Adrenal gland (tissue), 12 donors: Measurements from ENCODE around the gene APEX2. TPM values are rescaled to one million over a fixed set of nuclear protein-coding genes. Genes with fewer than 3 reads are reported as not detected.

Experiments
- DNase-seq, 7 donors: peaks; one replicate each; pipeline ENCODE4 v3.0.0-alpha.2; 2019 to 2020
- H3K27ac ChIP-seq, 5 donors: fragments of 200-600 bp; sonication (generic) in 4 of 5; 1 replicate in 3 of 5; 2 replicates in 2 of 5; pipeline versions ENCODE4 v1.5.1 to v1.8.0; 2016 to 2020; ENCODE audit warnings: mild to moderate bottlenecking in 1 of 5
- H3K27me3 ChIP-seq: fragments of 200-600 bp; 2 replicates; pipeline ENCODE4 v1.8.0; 2021
- H3K36me3 ChIP-seq, 2 donors: fragments of 200-600 bp; replicated peaks in 1 of 2; 1 replicate in 1 of 2; 2 replicates in 1 of 2; pipeline versions ENCODE4 v1.5.1 to v1.8.0; 2018 to 2022
- H3K4me1 ChIP-seq, 2 donors: fragments of 200-600 bp; replicated peaks in 1 of 2; 1 replicate in 1 of 2; 2 replicates in 1 of 2; pipeline versions ENCODE4 v1.5.1 to v1.8.0; 2018 to 2021
- H3K4me3 ChIP-seq, 4 donors: fragments of 200-600 bp; sonication (generic) in 3 of 4; one replicate each; pipeline ENCODE4 v1.5.1; 2016 to 2018
- H3K9me3 ChIP-seq, 3 donors: fragments of 200-600 bp; sonication (generic) in 1 of 3; replicated peaks in 1 of 3; 1 replicate in 2 of 3; 2 replicates in 1 of 3; pipeline versions ENCODE4 v1.5.1 to v1.8.0; 2016 to 2021
- CTCF ChIP-seq, 6 experiments: fragments of 450-650 bp in 4 of 6; fragments of 200-600 bp in 2 of 6; sonication (generic) in 1 of 6; IDR thresholded peaks; 1 replicate in 5 of 6; 2 replicates in 1 of 6; pipeline versions ENCODE4 v1.5.1 to v1.8.0; 2016 to 2021; ENCODE audit warnings: antibody characterized with exemption in 6 of 6, mild to moderate bottlenecking in 2 of 6, moderate library complexity in 1 of 6
- POLR2A ChIP-seq, 2 donors: fragments of 450-650 bp; IDR thresholded peaks; one replicate each; pipeline ENCODE4 v1.6.1; 2017; ENCODE audit warnings: antibody characterized with exemption in 2 of 2, mild to moderate bottlenecking in 2 of 2, moderate library complexity in 1 of 2
- WGBS, 4 donors: extraction: QIAGEN DNeasy Blood & Tissue Kit in 2 of 4; methylation state at CpG; one replicate each; pipeline versions ENCODE4 v1.1.5 to v1.1.7; 2013 to 2017; 5-methylcytosine and 5-hydroxymethylcytosine counted together
- intact Hi-C, 2 donors: fragments of 100-400 bp; cut with DNase I; formaldehyde crosslinking; loops; one replicate each; pipeline versions ENCODE4 v1.14.1 to v1.15.0; 2022 to 2023
- polyA plus RNA-seq, 3 donors: library from polyadenylated mRNA; stranded (reverse); fragments of 200-250 nt in 2 of 3; fragments of 350-450 nt in 1 of 3; fragmentation: Illumina TruSeq in 1 of 3; extraction: RNeasy Lipid Tissue Mini Kit (QIAGEN cat#74804) in 1 of 3; gene quantifications; one replicate each; pipeline ENCODE4 v1.2.3, GENCODE V29; 2013 to 2014
- total RNA-seq, 9 donors: library from RNA; depleted of rRNA in 4 of 9; stranded (reverse); fragments of >200 nt in 4 of 9; fragments of 120-200 nt in 1 of 9; fragmentation: NEBNext Ultra II Directional in 1 of 9; extraction: Animal tissue kit (Norgen Biotek cat#: 25700) in 1 of 9; gene quantifications; one replicate each; pipeline versions ENCODE4 v1.1.0 to v1.2.4, GENCODE V29; 2013 to 2023
- donor health status: healthy with polysubstance abuse.
- donor health status: Bipolar disorder and iron deficiency.
- donor health status: DM: yes; HTN: yes; CAD: no.
- donor health status: DM: no; HTN: no; CAD: no.
- donor health status: DM: no; HTN: no; CAD: no.
- donor health status: DM: yes; HTN: yes; CAD: no.

APEX2 gene
- total and polyA plus RNA-seq, 12 donors: 6.3 to 16.8 (median 13.9) TPM

DNA sequence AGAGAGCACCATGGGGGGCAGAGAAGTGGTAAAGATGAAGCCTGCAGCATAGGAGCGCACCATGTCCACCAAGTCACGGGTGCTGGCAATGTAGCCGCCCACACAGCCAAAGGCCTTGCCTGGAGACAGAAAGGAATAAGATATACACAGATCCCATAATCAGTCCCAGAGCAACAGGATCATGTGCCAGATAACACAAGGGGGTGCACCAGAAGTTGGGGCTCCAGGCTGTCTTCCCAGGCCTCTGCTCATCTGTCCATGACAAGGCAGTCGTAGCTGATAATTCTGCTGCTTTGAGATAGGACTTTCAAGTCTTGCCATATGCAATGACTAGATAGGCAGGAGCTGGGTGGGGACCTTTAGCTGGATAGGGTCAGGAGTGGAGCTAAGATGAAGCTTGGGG lies 14.7 kb downstream of the APEX2 start:
- no peak for DNase-seq
- Histone ChIP-seq H3K4me3 (no peak overlapping the region), H3K36me3 (no peaks in the 10 kb centered on the region), H3K9me3 (no peaks in the 10 kb centered on the region), H3K27ac (no peak overlapping the region), H3K4me1 (no peaks in the 10 kb centered on the region), H3K27me3 (peaks cover 9% of the 10 kb centered on the region)
- intact Hi-C loops: no loop called here
- WGBS, 4 donors: 88 to 100% (median 95%) methylated on average over 3 to 4 of the region's 4 CpGs
- TF ChIP-seq CTCF (IDR thresholded peaks at IDR 0.05): no peak
- TF ChIP-seq POLR2A (IDR thresholded peaks at IDR 0.05): no peak

DNA sequence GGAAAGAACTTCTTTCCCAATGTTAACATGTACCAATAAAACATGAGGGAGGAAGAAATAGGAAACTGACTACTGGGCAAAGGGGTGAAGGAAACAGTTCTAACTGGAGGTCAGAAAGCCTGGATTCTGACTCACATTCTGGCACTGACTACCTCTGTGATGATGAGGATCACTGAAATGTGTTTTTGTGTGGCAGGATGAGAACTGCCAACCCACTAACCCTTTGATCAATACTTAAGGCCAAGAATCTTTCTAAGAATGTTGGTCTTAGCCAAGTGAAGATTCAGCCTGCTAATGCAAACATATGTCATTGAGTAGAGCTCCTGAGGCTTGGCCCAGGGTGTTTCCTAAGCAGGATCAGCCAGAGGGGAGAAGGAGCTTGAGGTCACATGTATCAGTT lies 26.0 kb downstream of the APEX2 start:
- no peaks in the 10 kb centered on the region for H3K4me1 ChIP-seq
- no peak overlapping the region for H3K4me3 ChIP-seq
- H3K27ac ChIP-seq: no peak overlapping the region
- TF ChIP-seq POLR2A (IDR thresholded peaks at IDR 0.05) (no peak), CTCF (IDR thresholded peaks at IDR 0.05) (no peak)
- H3K36me3 ChIP-seq: no peaks in the 10 kb centered on the region
- DNase-seq: no peak
- intact Hi-C loops: no loop called here
- no peaks in the 10 kb centered on the region for H3K27me3 ChIP-seq
- H3K9me3 ChIP-seq: no peaks in the 10 kb centered on the region

DNA sequence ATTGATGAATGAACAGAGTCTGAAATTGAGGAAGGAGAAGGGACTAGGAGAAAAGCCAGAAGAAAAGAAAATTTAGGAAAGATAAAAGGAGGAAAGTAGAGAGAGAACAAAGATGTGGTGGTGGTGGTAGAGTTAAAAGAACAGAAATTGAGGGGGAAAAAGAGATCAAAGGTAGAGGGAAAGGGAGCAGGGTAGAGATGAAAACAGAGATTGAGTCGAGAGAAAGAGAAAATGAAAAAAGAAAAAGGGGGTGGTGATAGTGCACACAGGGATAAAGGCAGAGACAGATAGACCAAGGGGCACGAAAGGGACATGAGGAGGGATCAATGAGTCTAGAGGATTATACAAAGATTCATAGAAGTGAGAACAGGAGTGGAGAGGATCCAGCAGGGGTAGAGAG lies 26.7 kb downstream of the APEX2 start:
- Histone ChIP-seq H3K36me3 (no peaks in the 10 kb centered on the region), H3K4me1 (no peaks in the 10 kb centered on the region), H3K27me3 (no peaks in the 10 kb centered on the region), H3K4me3 (no peak overlapping the region), H3K9me3 (no peaks in the 10 kb centered on the region), H3K27ac (no peak overlapping the region)
- TF ChIP-seq CTCF (IDR thresholded peaks at IDR 0.05): no peak
- no peak for TF ChIP-seq POLR2A (IDR thresholded peaks at IDR 0.05)
- intact Hi-C loops: no loop called here
- DNase-seq: no peak
- WGBS, 4 donors: 51 to 88% (median 67%) methylated on average over 2 of the region's 2 CpGs

- TF ChIP-seq CTCF (IDR thresholded peaks at IDR 0.05): no peak
- no peak for TF ChIP-seq POLR2A (IDR thresholded peaks at IDR 0.05)
- Histone ChIP-seq H3K27me3 (no peaks in the 10 kb centered on the region), H3K4me1 (no peaks in the 10 kb centered on the region), H3K4me3 (no peak overlapping the region), H3K9me3 (no peaks in the 10 kb centered on the region), H3K36me3 (no peaks in the 10 kb centered on the region), H3K27ac (no peak overlapping the region)
- no peak for DNase-seq
- intact Hi-C loops: no loop called here
- WGBS, 4 donors: 58 to 90% (median 70%) methylated on average over 3 to 4 of the region's 4 CpGs
Measured at GRCh38 chrX:55028040-55028439, 27.9 kb downstream of the APEX2 start.
